Natural killer cell treated with Interleukin-12 subunit alpha and Interleukin-12 subunit beta and Interleukin-15 and Interleukin-18, amount 100 ng/mL, for 72 hours (primary cell): ENCODE measurements around the gene ANTKMT. TPM values are rescaled to one million over a fixed set of nuclear protein-coding genes. Genes with fewer than 3 reads are reported as not detected.
"Not testable (repeated sequence)": the region's sequence is repeated elsewhere in the genome, so short reads cannot be mapped to it uniquely, and the experiment has no call there.

ENCODE experiments used
- ATAC-seq, 2 donors: fragments of 150-1000 bp; cut with Tn5 transposase in 1 of 2; sonication (Bioruptor Pico), chemical (Tn5 transposase) in 1 of 2; 2 replicates each; pipeline ENCODE4 v1.10.0; 2021
- DNase-seq: peaks from one replicate; pipeline ENCODE4 v3.0.0; 2022; ENCODE audit warnings: low spot score
- H3K27ac Mint-ChIP-seq, 2 donors: 1 replicate in 1 of 2; 2 replicates in 1 of 2; pipeline ENCODE4 v1.8.0; 2022; ENCODE audit warnings: mixed read lengths in 2 of 2, mild to moderate bottlenecking in 1 of 2, moderate library complexity in 1 of 2
- H3K27me3 Mint-ChIP-seq, 2 donors: 1 replicate in 1 of 2; 2 replicates in 1 of 2; pipeline ENCODE4 v1.8.0; 2022; ENCODE audit warnings: mixed read lengths in 2 of 2
- H3K36me3 Mint-ChIP-seq: one replicate; pipeline ENCODE4 v1.8.0; 2022; ENCODE audit warnings: mixed read lengths
- H3K4me1 Mint-ChIP-seq, 2 donors: 1 replicate in 1 of 2; 2 replicates in 1 of 2; pipeline ENCODE4 v1.8.0; 2022; ENCODE audit warnings: low read depth in 2 of 2, mixed read lengths in 2 of 2, mild to moderate bottlenecking in 1 of 2
- H3K4me3 Mint-ChIP-seq: one replicate; pipeline ENCODE4 v1.8.0; 2022; ENCODE audit warnings: mixed read lengths
- H3K9me3 Mint-ChIP-seq: 2 replicates; pipeline ENCODE4 v1.8.0; 2022; ENCODE audit warnings: mixed read lengths
- total RNA-seq, 2 donors: library from RNA; stranded (reverse); gene quantifications; one replicate each; pipeline ENCODE4 v1.2.3, GENCODE V29; 2022

Gene ANTKMT
- total RNA-seq, 2 donors from 2014 or later = 29.1 to 37.9 TPM

- Mint-ChIP-seq H3K27ac (no peak overlapping the region), H3K4me3 (no peak overlapping the region), H3K4me1 (peaks cover 0 to 3% of the 10 kb centered on the region in 2 donors), H3K27me3 (peaks cover 0 to 11% of the 10 kb centered on the region in 2 donors), H3K9me3 (no peaks in the 10 kb centered on the region), H3K36me3 (no peaks in the 10 kb centered on the region)
- ATAC-seq (no peak), DNase-seq (no peak)
These were observed 10.4 kb upstream of the ANTKMT start for GRCh38 chr16:710500-711075.

GRCh38 chr16:711084-711483 lies 9.9 kb upstream of the ANTKMT start:
- ATAC-seq = no peak
- Mint-ChIP-seq H3K4me1 (peaks cover 0 to 3% of the 10 kb centered on the region in 2 donors), H3K27ac (no peak overlapping the region), H3K36me3 (no peaks in the 10 kb centered on the region), H3K27me3 (peaks cover 0 to 11% of the 10 kb centered on the region in 2 donors), H3K9me3 (no peaks in the 10 kb centered on the region), H3K4me3 (no peak overlapping the region)
- DNase-seq = no peak

- DNase-seq = peak; percentile 83
- no peaks in the 10 kb centered on the region for H3K9me3 Mint-ChIP-seq
- peaks cover 0 to 3% of the 10 kb centered on the region in 2 donors for H3K4me1 Mint-ChIP-seq
- no peak overlapping the region for H3K27ac Mint-ChIP-seq
- H3K36me3 Mint-ChIP-seq = no peaks in the 10 kb centered on the region
- ATAC-seq = peak; percentile 71 to 75
- no peak overlapping the region for H3K4me3 Mint-ChIP-seq
- peaks cover 0 to 11% of the 10 kb centered on the region in 2 donors for H3K27me3 Mint-ChIP-seq
These were observed 9.2 kb upstream of the ANTKMT start for GRCh38 chr16:711548-712320.

GRCh38 chr16:712740-713250 lies 8.2 kb upstream of the ANTKMT start:
- not testable (repeated sequence) for H3K27me3 Mint-ChIP-seq, H3K4me3 Mint-ChIP-seq, H3K36me3 Mint-ChIP-seq, H3K9me3 Mint-ChIP-seq, H3K4me1 Mint-ChIP-seq, DNase-seq, H3K27ac Mint-ChIP-seq, ATAC-seq

GRCh38 chr16:714079-714478 lies 6.9 kb upstream of the ANTKMT start:
- Mint-ChIP-seq H3K4me3 (no peak overlapping the region), H3K27me3 (peaks cover 0 to 3% of the 10 kb centered on the region in 2 donors), H3K27ac (no peak overlapping the region), H3K9me3 (no peaks in the 10 kb centered on the region), H3K36me3 (no peaks in the 10 kb centered on the region), H3K4me1 (peaks cover 0 to 7% of the 10 kb centered on the region in 2 donors)
- DNase-seq = no peak
- ATAC-seq = no peak

- peak; percentile 92 to 96 for ATAC-seq
- H3K27me3 Mint-ChIP-seq = peaks cover 0 to 3% of the 10 kb centered on the region in 2 donors
- DNase-seq = peak; percentile 94
- peaks cover 0 to 11% of the 10 kb centered on the region in 2 donors for H3K4me1 Mint-ChIP-seq
- no peaks in the 10 kb centered on the region for H3K36me3 Mint-ChIP-seq
- H3K9me3 Mint-ChIP-seq = no peaks in the 10 kb centered on the region
- peak within 1 kb of the TSS; percentile 30 for H3K4me3 Mint-ChIP-seq
- H3K27ac Mint-ChIP-seq = no peak within 1 kb of the TSS
These were observed 6.1 kb upstream of the ANTKMT start, which contains the start of gene METRN for GRCh38 chr16:714558-715476. METRN (plus strand) TSS chr16:715118; CDS start chr16:715290, 172 bp downstream.

- Mint-ChIP-seq H3K27me3 (peaks cover 0 to 3% of the 10 kb centered on the region in 2 donors), H3K27ac (no peak overlapping the region), H3K4me1 (peaks cover 0 to 16% of the 10 kb centered on the region in 2 donors), H3K4me3 (peak overlapping the region; percentile 30), H3K9me3 (no peaks in the 10 kb centered on the region), H3K36me3 (no peaks in the 10 kb centered on the region)
- ATAC-seq (peak; percentile 34), DNase-seq (no peak)
These were observed 5.3 kb upstream of the ANTKMT start for GRCh38 chr16:715477-716199.

- Mint-ChIP-seq H3K27ac (no peak overlapping the region), H3K4me1 (peaks cover 0 to 16% of the 10 kb centered on the region in 2 donors), H3K27me3 (peaks cover 0 to 3% of the 10 kb centered on the region in 2 donors), H3K4me3 (peak overlapping the region; percentile 30), H3K36me3 (no peaks in the 10 kb centered on the region), H3K9me3 (no peaks in the 10 kb centered on the region)
- ATAC-seq (no peak), DNase-seq (no peak)
These were observed 4.8 kb upstream of the ANTKMT start for GRCh38 chr16:716200-716568.

- peaks cover 0 to 3% of the 10 kb centered on the region in 2 donors for H3K27me3 Mint-ChIP-seq
- no peaks in the 10 kb centered on the region for H3K9me3 Mint-ChIP-seq
- H3K4me1 Mint-ChIP-seq = peaks cover 0 to 16% of the 10 kb centered on the region in 2 donors
- no peaks in the 10 kb centered on the region for H3K36me3 Mint-ChIP-seq
- no peak for DNase-seq
- ATAC-seq = no peak
- no peak overlapping the region for H3K27ac Mint-ChIP-seq
- H3K4me3 Mint-ChIP-seq = peak overlapping the region; percentile 30
These were observed 4.1 kb upstream of the ANTKMT start for GRCh38 chr16:716768-717325.

GRCh38 chr16:717450-718245 lies 3.3 kb upstream of the ANTKMT start:
- Mint-ChIP-seq H3K4me3 (no peak overlapping the region), H3K27me3 (peaks cover 0 to 2% of the 10 kb centered on the region in 2 donors), H3K4me1 (peaks cover 0 to 16% of the 10 kb centered on the region in 2 donors), H3K27ac (no peak overlapping the region), H3K36me3 (no peaks in the 10 kb centered on the region), H3K9me3 (no peaks in the 10 kb centered on the region)
- no peak for DNase-seq
- ATAC-seq = no peak

- no peak overlapping the region for H3K27ac Mint-ChIP-seq
- ATAC-seq (no peak), DNase-seq (no peak)
- no peaks in the 10 kb centered on the region for H3K36me3 Mint-ChIP-seq
- H3K4me3 Mint-ChIP-seq = no peak overlapping the region
- no peaks in the 10 kb centered on the region for H3K9me3 Mint-ChIP-seq
- H3K4me1 Mint-ChIP-seq = peaks cover 0 to 15% of the 10 kb centered on the region in 2 donors
- no peaks in the 10 kb centered on the region for H3K27me3 Mint-ChIP-seq
These were observed 2.6 kb upstream of the ANTKMT start for GRCh38 chr16:718389-718788.

GRCh38 chr16:718922-719321 lies 2.0 kb upstream of the ANTKMT start:
- H3K27ac Mint-ChIP-seq = no peak overlapping the region
- no peaks in the 10 kb centered on the region for H3K9me3 Mint-ChIP-seq
- H3K27me3 Mint-ChIP-seq = no peaks in the 10 kb centered on the region
- H3K36me3 Mint-ChIP-seq = no peaks in the 10 kb centered on the region
- no peak for ATAC-seq
- H3K4me3 Mint-ChIP-seq = peak overlapping the region; percentile 79
- H3K4me1 Mint-ChIP-seq = peaks cover 0 to 15% of the 10 kb centered on the region in 2 donors
- no peak for DNase-seq
